Heart right ventricle (tissue), 16 donors: ENCODE data around the gene TM4SF18. TPM values are rescaled to one million over a fixed set of nuclear protein-coding genes. Genes with fewer than 3 reads are reported as not detected.

Experiments used
- ATAC-seq, 8 donors: fragments of 200-7000 bp; cut with Tn5 transposase; one replicate each; pipeline ENCODE4 v1.9.1; 2020; ENCODE audit warnings: mild to moderate bottlenecking in 8 of 8, moderate library complexity in 8 of 8, moderate number of reproducible peaks in 1 of 8
- DNase-seq, 2 donors: peaks; one replicate each; pipeline ENCODE4 v3.0.0-alpha.2; 2020
- H3K27ac ChIP-seq, 10 donors: fragments of 200-600 bp; sonication (generic) in 2 of 10; one replicate each; pipeline versions ENCODE4 v1.5.0 to v1.8.0; 2020 to 2022; ENCODE audit warnings: mild to moderate bottlenecking in 3 of 10
- H3K27me3 ChIP-seq, 7 donors: fragments of 200-600 bp; one replicate each; pipeline ENCODE4 v1.8.0; 2021 to 2022; ENCODE audit warnings: mild to moderate bottlenecking in 2 of 7
- H3K36me3 ChIP-seq, 9 donors: fragments of 200-600 bp; sonication (generic) in 1 of 9; one replicate each; pipeline versions ENCODE4 v1.5.0 to v1.8.0; 2020 to 2022; ENCODE audit warnings: mild to moderate bottlenecking in 2 of 9
- H3K4me1 ChIP-seq, 9 donors: fragments of 200-600 bp; sonication (generic) in 1 of 9; one replicate each; pipeline versions ENCODE4 v1.5.0 to v1.8.0; 2020 to 2022; ENCODE audit warnings: mild to moderate bottlenecking in 4 of 9
- H3K4me3 ChIP-seq, 10 donors: fragments of 200-600 bp; sonication (generic) in 2 of 10; one replicate each; pipeline versions ENCODE4 v1.5.0 to v1.8.0; 2020 to 2022; ENCODE audit warnings: mild to moderate bottlenecking in 7 of 10, moderate library complexity in 2 of 10
- H3K9me3 ChIP-seq, 11 donors: fragments of 200-600 bp in 10 of 11; sonication (generic) in 2 of 11; one replicate each; pipeline versions ENCODE4 v1.5.0 to v1.8.0; 2013 to 2022; ENCODE audit warnings: mild to moderate bottlenecking in 2 of 11, control low read depth in 1 of 11, moderate library complexity in 1 of 11
- CTCF ChIP-seq, 9 donors: fragments of 200-600 bp; sonication (generic) in 2 of 9; IDR thresholded peaks; one replicate each; pipeline versions ENCODE4 v1.5.0 to v1.8.0; 2021 to 2022; ENCODE audit warnings: antibody characterized with exemption in 9 of 9, mild to moderate bottlenecking in 5 of 9, moderate library complexity in 1 of 9
- WGBS, 2 donors: extraction: QIAGEN DNeasy Blood & Tissue Kit; methylation state at CpG; one replicate each; pipeline ENCODE4 v1.1.7; 2013; ENCODE audit warnings: inconsistent platforms in 1 of 2; 5-methylcytosine and 5-hydroxymethylcytosine counted together
- intact Hi-C, 10 donors: fragments of 100-400 bp; cut with DNase I; formaldehyde crosslinking; loops; one replicate each; pipeline versions ENCODE4 v1.11.1 to v1.14.2; 2022
- polyA plus RNA-seq, 2 donors: library from polyadenylated mRNA; stranded (reverse); fragments of 200-250 nt; gene quantifications; one replicate each; pipeline ENCODE4 v1.2.3, GENCODE V29; 2013
- total RNA-seq, 10 donors: library from RNA; stranded (reverse); fragmentation: NEBNext Ultra II Directional in 3 of 10; extraction: Animal tissue kit (Norgen Biotek cat#: 25700) in 3 of 10; gene quantifications; one replicate each; pipeline versions ENCODE4 v1.2.1 to v1.2.4, GENCODE V29; 2021 to 2023
- donor health status: Arrhythmogenic right ventricular cardiomyopathy.
- donor health status: ischemic (EF 13 %, LVEDD 7.1; RV severe dilation, severe dysfunction).
- donor health status: healthy with polysubstance abuse.
- donor health status: DM: no; HTN: yes; CAD: no.
- donor health status: DM: no; HTN: no; CAD: no.
- donor health status: ischemic (EF 25% LVEDD 6.9; RV normal size, moderate dysfunction).
- donor health status: ischemic (EF 25% LVEDD 5.7; RV mildly dilated, moderate dysfunction).
- donor health status: healthy.
- donor health status: DM: yes; HTN: yes; CAD: no.
- donor health status: Ischemic cardiomyopathy.
- donor health status: ischemic (EF 35%, LVEDD 5.7; RV mildly dilated, moderate dysfunction).
- donor health status: nonischemic (EF 11% LVEDD 7.7; RV severe dilation, severe dysfunction).
- donor health status: DM: yes; HTN: yes; CAD: no.
- donor health status: PGD.
- donor health status: ischemic (EF 29% LVEDD 5.4; RV normal size, mild dysfunction).
- donor health status: nonischemic (EF 23%, LVEDD 6.1; RV moderate dilation, normal function).

The TM4SF18 gene
- total and polyA plus RNA-seq, 12 donors = 4.1 to 21.2 (median 8.8) TPM

- TF ChIP-seq CTCF (IDR thresholded peaks at IDR 0.05) = peak; percentile 32 to 81 (median 66)
- Histone ChIP-seq H3K27ac (peak overlapping the region in 4 of 10 donors; percentile 13 to 42 (median 34)), H3K36me3 (no peaks in the 10 kb centered on the region), H3K27me3 (no peaks in the 10 kb centered on the region), H3K4me1 (peaks cover 0 to 21% (median 0%) of the 10 kb centered on the region in 9 donors), H3K4me3 (no peak overlapping the region), H3K9me3 (no peaks in the 10 kb centered on the region)
- intact Hi-C loops = loop anchor here in 7 of 10 donors (1.0 to 5.0 kb wide), 6 partner anchors 35 to 130 kb away; no protein-coding TSS in a partner anchor
- 38 to 42% methylated on average over 7 of the region's 7 CpGs for WGBS, 2 donors
- DNase-seq (peak; percentile 48 to 57), ATAC-seq (peak; percentile 65 to 86 (median 82))
These were observed 19.1 kb upstream of the TM4SF18 start for GRCh38 chr3:149352556-149352955.

- Histone ChIP-seq H3K9me3 (no peaks in the 10 kb centered on the region), H3K4me3 (no peak overlapping the region), H3K4me1 (peaks cover 8 to 41% (median 24%) of the 10 kb centered on the region in 9 donors), H3K36me3 (no peaks in the 10 kb centered on the region), H3K27me3 (no peaks in the 10 kb centered on the region), H3K27ac (no peak overlapping the region)
- 91 to 92% methylated on average over 4 of the region's 4 CpGs for WGBS, 2 donors
- intact Hi-C loops = loop anchor here in 1 of 10 donors (5.0 kb wide), 1 partner anchor 43 kb away; no protein-coding TSS in a partner anchor
- TF ChIP-seq CTCF (IDR thresholded peaks at IDR 0.05) = peak in 1 of 9 donors; percentile 10
- ATAC-seq (no peak), DNase-seq (no peak)
These were observed 10.5 kb upstream of the TM4SF18 start for GRCh38 chr3:149343951-149344350.

DNA sequence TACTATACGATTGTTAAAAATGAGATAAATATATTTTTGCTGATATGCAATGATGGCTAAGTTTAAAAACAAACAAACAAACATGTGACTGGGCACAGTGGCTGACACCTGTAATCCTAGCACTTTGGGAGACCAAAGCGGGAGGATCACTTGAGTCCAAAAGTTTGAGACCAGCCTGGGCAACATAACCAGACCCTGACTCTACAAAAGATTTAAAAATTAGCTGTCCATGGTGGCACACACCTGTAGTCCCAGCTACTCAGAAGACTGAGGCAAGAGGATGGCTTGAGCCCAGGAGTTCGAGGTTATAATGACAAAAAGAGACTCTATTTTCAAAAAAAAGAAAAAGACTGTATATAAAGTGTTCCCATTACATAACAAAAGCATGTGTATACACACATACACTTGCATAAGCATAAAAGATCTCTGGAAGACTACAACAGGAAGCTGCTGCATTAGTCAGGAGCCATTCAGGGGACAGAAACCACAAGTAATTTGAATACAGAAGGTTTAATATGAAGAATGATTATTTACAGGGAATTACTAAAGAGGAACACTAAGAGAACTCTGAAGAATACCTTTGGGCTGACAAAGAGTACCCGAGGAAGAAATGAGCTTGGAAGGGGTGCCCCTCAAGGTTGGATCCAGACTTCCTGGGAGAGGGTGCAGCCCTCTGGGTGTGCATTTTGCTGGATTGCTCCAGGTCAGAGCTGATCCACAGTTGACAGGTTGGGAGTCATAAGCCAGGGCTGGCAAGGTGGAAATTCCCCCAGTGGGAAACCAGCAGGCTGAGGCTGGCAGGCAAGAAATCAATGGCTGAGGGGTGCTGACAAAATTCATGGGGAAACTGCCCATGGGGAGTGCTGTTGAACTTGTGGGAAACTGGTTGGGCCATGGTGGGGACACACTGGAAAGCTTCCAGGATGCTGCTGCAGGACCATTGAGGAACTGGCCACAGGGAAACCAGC is 9.3 kb upstream of the TM4SF18 start:
- H3K4me1 ChIP-seq = peaks cover 8 to 45% (median 25%) of the 10 kb centered on the region in 9 donors
- DNase-seq (no peak), ATAC-seq (no peak)
- TF ChIP-seq CTCF (IDR thresholded peaks at IDR 0.05) = no peak
- no peaks in the 10 kb centered on the region for H3K36me3 ChIP-seq
- no peaks in the 10 kb centered on the region for H3K9me3 ChIP-seq
- peak overlapping the region in 2 of 10 donors; percentile 94 to 97 for H3K27ac ChIP-seq
- H3K4me3 ChIP-seq = no peak overlapping the region
- H3K27me3 ChIP-seq = no peaks in the 10 kb centered on the region
- WGBS, 2 donors = 86 to 87% methylated on average over 4 of the region's 4 CpGs
- intact Hi-C loops = loop anchor here in 1 of 10 donors (5.0 kb wide), 1 partner anchor 45 kb away; no protein-coding TSS in a partner anchor

DNA sequence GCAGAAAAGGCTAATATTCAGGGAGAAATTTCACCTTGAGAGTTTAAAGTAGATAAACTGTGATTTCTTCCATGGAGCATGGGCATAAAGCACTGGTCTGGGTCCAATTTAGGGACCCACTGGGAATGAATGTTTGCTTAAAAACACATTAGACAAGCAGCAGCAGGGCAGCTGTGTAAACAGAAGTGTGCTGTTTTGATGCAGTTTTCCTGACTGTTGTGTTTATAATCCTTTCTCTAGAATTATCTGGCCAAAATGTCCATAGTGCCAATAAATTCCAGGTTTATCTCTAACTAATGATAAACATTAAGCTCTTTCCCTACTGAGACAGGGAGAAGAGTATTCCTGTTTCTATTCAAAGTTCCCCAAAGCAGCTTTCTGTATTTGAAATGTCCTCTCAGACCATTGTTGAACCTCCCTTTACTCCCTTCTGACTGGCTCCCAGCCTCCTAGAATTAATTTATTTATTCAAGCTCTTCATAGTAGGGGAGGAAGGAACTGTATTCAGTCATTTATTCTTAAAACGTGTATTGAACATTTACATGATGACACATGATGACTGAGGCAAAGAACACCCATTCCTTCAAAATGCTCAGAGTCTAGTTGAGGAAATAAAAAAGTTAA is 7.0 kb upstream of the TM4SF18 start:
- no peaks in the 10 kb centered on the region for H3K36me3 ChIP-seq
- peak overlapping the region; percentile 77 to 97 (median 85) for H3K27ac ChIP-seq
- WGBS, 2 donors = 25 to 30% methylated on average over 1 of the region's 1 CpG
- H3K27me3 ChIP-seq = no peaks in the 10 kb centered on the region
- peaks cover 8 to 63% (median 34%) of the 10 kb centered on the region in 9 donors for H3K4me1 ChIP-seq
- no peak for DNase-seq
- intact Hi-C loops = loop anchor here in 2 of 10 donors (2.0 to 5.0 kb wide), 2 partner anchors 32 to 47 kb away; no protein-coding TSS in a partner anchor
- no peak for TF ChIP-seq CTCF (IDR thresholded peaks at IDR 0.05)
- H3K4me3 ChIP-seq = peak overlapping the region in 4 of 10 donors; percentile 0 to 29 (median 12)
- ATAC-seq = peak in 7 of 8 donors; percentile 44 to 72 (median 56)
- H3K9me3 ChIP-seq = no peaks in the 10 kb centered on the region
